HG02885 (cell line): ENCODE data around the gene GPI.
"Not testable (repeated sequence)": the region's sequence is repeated elsewhere in the genome, so short reads cannot be mapped to it uniquely, and the experiment has no call there.

ENCODE experiments used
- ATAC-seq: cut with Tn5 transposase; IDR thresholded peaks from one replicate; pipeline ENCODE4 v1.9.1; 2021; ENCODE audit warnings: mild to moderate bottlenecking; ENCODE audit not compliant: unreplicated experiment, poor library complexity

GPI gene

GRCh38 chr19:34364830-34365462 is at the start of gene GPI:
Gene GPI, plus strand, starts transcription at chr19:34365196. Its CDS starts 71 bp downstream, at chr19:34365267.
- peak; percentile 80 for ATAC-seq

GRCh38 chr19:34316247-34316646 is 48.7 kb upstream of the GPI start:
- ATAC-seq: no peak

- no peak for ATAC-seq
Measured at GRCh38 chr19:34316741-34317301, 48.2 kb upstream of the GPI start.

DNA sequence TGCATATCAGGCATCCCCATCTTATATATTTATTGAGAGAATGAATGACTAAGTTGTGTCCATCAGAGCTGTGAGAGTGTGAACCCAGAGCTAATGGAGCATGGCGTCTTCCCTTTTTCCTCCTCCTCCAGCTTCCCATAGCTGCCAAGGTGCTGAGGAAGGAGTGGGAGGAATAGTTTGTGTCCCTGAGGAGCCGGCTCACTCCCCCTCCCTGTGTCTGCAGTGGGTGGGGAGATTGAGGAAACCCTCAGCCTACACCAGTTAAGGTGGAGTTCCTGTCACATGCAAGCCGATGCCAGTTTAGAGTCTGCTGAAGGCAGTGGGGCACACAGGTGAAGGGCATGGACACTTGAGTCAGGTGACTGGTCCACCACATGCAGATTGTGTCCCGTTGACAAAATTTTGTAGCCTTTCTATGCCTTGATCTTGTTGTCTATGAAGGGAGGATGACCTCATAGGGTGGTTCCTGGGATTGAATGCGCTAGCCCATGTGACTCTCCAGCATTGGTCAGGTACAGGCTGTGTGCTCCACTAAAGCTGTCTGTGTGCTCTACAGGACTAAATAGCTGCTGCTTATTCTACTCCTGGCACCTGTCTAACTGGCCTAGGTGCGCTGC is 47.6 kb upstream of the GPI start:
- no peak for ATAC-seq

DNA sequence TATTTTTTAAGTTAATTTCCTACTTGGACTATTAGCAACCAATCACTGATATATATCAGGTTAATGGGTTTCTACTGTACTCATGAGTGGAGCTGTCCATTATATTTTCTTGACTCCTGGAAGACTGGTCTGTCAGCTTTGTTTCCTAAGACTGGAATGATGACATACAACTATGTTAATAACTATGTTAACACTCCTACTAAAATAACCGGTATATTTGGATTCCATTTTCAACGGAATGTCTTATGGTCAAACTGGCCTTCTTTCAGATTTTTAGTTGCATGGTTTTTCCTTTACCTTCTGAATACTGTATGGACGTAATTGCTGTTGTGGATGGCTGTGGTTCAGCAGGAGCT is 45.8 kb upstream of the GPI start:
- no peak for ATAC-seq

DNA sequence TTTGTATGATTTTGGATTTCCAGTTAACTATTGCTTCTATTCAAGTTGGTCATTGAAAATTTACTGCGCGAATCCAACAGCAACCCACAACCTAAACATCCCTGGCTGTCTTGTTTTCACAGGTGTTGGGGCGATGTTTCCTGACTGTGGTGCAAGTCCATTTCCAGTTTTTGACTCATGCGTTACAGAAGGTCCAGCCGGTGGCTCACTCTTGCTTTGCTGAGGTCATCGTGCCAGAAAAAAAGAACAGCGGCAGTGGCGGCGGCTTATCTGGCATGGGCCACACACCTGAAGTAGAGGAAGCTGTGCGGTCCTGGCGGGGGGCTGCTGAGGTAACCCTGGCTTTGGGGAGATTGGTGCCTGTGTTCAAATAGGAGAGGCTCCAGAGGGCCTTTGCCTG is 45.2 kb upstream of the GPI start:
- ATAC-seq: no peak

GRCh38 chr19:34320277-34320676 is 44.7 kb upstream of the GPI start:
- ATAC-seq: no peak

DNA sequence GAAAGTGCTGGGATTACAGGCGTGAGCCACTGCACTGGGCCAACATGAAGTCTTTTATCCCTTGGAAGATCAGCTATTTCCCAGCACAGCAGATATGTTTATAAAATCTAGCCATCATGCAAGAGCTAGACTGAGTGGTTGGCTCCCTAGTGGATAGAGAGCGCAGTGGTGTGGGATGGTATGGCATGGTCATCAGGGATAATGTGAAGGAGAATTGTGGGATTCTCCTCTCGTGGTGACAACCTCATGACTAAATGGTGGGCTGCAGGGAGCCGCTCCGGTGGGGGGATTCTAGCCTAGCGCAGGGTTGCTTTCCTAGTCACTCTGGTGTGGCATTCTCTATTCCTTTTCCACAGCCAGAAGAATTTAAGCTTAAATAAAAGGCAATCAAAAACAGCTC is 43.3 kb upstream of the GPI start:
- ATAC-seq: no peak

- ATAC-seq: no peak
Measured at GRCh38 chr19:34323433-34324204, 41.4 kb upstream of the GPI start.

GRCh38 chr19:34324320-34324719 is 40.7 kb upstream of the GPI start:
- no peak for ATAC-seq

DNA sequence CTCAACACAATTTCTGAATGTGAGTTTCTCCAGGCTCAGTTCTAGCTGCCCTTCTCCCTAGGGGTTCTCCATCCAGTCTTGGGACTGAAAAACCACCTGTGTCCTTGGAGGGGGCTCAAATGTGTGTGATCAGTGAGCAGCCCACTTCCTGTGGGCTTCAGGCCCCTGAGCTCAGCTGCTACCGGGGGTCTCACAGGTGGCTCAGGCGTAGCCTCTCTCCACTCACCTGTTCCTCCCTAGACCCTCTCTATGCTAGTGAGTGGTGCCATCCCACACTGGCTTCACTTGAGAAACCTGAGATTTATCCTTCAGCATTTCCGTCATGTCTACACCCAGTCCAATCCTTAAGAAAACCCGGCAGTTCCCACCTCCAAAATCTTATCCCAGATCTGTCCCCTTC is 39.8 kb upstream of the GPI start:
- no peak for ATAC-seq

GRCh38 chr19:34325981-34326787 is 38.8 kb upstream of the GPI start:
- ATAC-seq: no peak

DNA sequence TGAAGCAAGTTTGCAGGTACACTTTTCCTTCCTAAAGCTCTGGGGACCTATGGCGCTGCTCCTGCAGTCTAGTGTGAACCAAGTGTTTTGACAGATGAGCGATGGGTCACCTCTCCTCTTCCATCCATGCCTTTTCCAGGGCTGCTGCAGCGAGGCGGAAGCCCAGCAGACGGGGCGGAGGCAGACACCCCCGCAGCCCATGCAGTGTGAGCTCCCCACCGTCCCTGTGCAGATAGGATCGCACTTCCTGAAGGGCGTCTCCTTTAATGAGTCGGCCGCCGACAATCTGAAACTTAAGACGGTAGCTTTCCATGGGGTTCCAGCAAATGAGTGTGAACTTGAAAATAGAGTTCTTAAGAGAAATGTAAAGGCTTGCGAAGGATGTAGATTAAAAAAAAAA is 37.1 kb upstream of the GPI start:
- ATAC-seq: no peak

GRCh38 chr19:34328982-34329381 is 36.0 kb upstream of the GPI start:
- ATAC-seq: no peak

- no peak for ATAC-seq
Measured at GRCh38 chr19:34330116-34330515, 34.9 kb upstream of the GPI start.

- not testable (repeated sequence) for ATAC-seq
Measured at GRCh38 chr19:34330596-34330995, 34.4 kb upstream of the GPI start.

DNA sequence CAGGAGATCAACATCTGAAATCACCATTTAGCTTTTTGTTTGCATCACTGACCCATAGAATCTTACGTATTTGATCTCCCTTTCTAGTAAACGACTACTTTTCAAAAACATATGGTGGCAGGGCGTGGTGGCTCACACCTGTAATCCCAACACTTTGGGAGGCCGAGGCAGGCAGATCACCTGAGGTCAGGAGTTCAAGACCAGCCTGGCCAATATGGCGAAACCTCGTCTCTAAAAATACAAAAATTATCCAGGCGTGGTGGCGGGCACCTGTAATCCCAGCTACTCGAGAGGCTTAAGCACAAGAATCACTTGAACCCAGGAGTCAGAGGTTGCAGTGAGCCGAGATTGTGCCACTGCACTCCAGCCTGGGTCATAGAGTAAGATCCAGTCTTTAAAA is 33.4 kb upstream of the GPI start:
- ATAC-seq: not testable (repeated sequence)

DNA sequence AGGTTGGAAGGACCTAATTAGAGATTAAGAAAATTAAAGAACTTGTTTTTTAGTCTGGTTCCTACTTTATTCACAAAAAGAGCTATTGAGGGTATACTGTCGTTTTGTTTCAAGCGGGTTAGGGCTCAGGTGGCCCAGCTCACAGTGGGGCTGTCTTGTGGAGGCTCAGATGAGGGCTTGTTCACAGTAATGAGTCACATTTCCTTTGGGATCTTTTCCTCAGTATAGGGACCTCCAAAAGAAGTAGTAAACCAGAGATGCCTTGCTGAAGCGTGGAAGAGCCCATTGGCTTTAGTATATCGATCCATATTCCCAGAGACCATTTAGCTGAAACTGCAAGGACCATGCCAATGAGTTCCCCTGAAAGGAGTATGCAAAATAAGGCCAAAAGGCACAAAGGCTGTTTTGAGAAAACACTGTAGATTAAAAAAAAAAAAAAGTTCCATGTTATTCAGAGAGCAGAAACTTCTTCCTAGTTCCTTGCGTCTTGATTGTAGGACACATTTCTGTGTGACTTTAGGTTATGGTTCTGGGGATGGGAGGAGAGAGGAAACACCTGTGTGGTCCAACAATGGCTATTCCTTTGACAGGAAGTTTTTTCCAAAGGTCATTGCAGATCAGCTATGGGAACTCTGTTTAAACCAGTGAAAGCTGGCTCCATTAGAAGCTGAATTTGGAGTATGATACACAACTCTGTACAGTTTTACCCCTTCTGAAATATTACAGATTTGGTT is 32.8 kb upstream of the GPI start:
- no peak for ATAC-seq

DNA sequence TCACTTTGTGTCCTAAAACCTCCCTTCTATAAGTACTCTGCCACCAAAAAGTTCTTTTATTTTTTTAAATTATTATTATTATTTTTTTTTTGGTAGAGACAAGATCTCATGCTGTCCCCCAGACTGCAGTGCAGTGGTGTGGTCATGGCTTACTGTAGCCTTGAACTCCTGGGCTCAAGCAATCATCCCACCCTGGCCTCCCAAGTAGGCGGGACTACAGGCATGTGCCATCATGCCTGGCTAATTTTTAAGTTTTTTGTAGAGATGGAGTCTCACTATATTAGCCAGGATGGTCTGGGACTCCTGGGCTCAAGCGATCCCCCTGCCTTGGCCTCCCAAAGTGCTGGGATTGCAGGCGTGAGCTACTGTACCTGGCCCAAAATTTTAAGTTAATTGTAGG is 29.1 kb upstream of the GPI start:
- ATAC-seq: no peak

- ATAC-seq: no peak
Measured at GRCh38 chr19:34336781-34337271, 28.2 kb upstream of the GPI start.
